IPS-18c (cell line): ENCODE results near the gene STXBP5.
"Not testable (repeated sequence)": the region's sequence is repeated elsewhere in the genome, so short reads cannot be mapped to it uniquely, and the experiment has no call there.

Experiments
- H3K4me3 ChIP-seq: 2 replicates; pipeline ENCODE4 v1.7.0; 2013; ENCODE audit warnings: low read depth, mild to moderate bottlenecking, low read length, moderate library complexity; ENCODE audit not compliant: insufficient read depth
- H3K9me3 ChIP-seq: one replicate; pipeline ENCODE4 v1.6.1; 2013; ENCODE audit warnings: mild to moderate bottlenecking, low read length, moderate library complexity; ENCODE audit not compliant: control insufficient read depth, insufficient read depth

The STXBP5 gene

GRCh38 chr6:147366290-147366689 lies 162.1 kb downstream of the STXBP5 start:
- H3K4me3 ChIP-seq = no peak overlapping the region
- no peaks in the 10 kb centered on the region for H3K9me3 ChIP-seq

GRCh38 chr6:147371325-147371724 lies 167.1 kb downstream of the STXBP5 start:
- Histone ChIP-seq H3K4me3 (no peak overlapping the region), H3K9me3 (no peaks in the 10 kb centered on the region)

GRCh38 chr6:147372806-147373205 lies 168.6 kb downstream of the STXBP5 start:
- Histone ChIP-seq H3K9me3 (no peaks in the 10 kb centered on the region), H3K4me3 (no peak overlapping the region)

GRCh38 chr6:147378819-147379218 lies 174.6 kb downstream of the STXBP5 start:
- H3K4me3 ChIP-seq = no peak overlapping the region
- no peaks in the 10 kb centered on the region for H3K9me3 ChIP-seq

- H3K4me3 ChIP-seq, H3K9me3 ChIP-seq: not testable (repeated sequence)
Observed at GRCh38 chr6:147380841-147381240, 176.6 kb downstream of the STXBP5 start.

- no peak overlapping the region for H3K4me3 ChIP-seq
- no peaks in the 10 kb centered on the region for H3K9me3 ChIP-seq
Observed at GRCh38 chr6:147381712-147382111, 177.5 kb downstream of the STXBP5 start.

- Histone ChIP-seq H3K4me3 (no peak overlapping the region), H3K9me3 (no peaks in the 10 kb centered on the region)
Observed at GRCh38 chr6:147382945-147383554, 178.8 kb downstream of the STXBP5 start.

- Histone ChIP-seq H3K9me3 (no peaks in the 10 kb centered on the region), H3K4me3 (no peak overlapping the region)
Observed at GRCh38 chr6:147384029-147384428, 179.8 kb downstream of the STXBP5 start.

GRCh38 chr6:147384737-147385710 lies 180.8 kb downstream of the STXBP5 start:
- Histone ChIP-seq H3K9me3 (no peaks in the 10 kb centered on the region), H3K4me3 (no peak overlapping the region)

- Histone ChIP-seq H3K4me3 (no peak overlapping the region), H3K9me3 (no peaks in the 10 kb centered on the region)
Observed at GRCh38 chr6:147389463-147389862, 185.2 kb downstream of the STXBP5 start.

GRCh38 chr6:147390909-147391536 lies 186.8 kb downstream of the STXBP5 start:
- H3K4me3 ChIP-seq = no peak overlapping the region
- no peaks in the 10 kb centered on the region for H3K9me3 ChIP-seq

- Histone ChIP-seq H3K9me3 (no peaks in the 10 kb centered on the region), H3K4me3 (no peak overlapping the region)
Observed at GRCh38 chr6:147392917-147393625, 188.9 kb downstream of the STXBP5 start.

GRCh38 chr6:147395158-147395557 lies 190.9 kb downstream of the STXBP5 start:
- Histone ChIP-seq H3K4me3 (no peak overlapping the region), H3K9me3 (no peaks in the 10 kb centered on the region)

- peaks cover 3% of the 10 kb centered on the region for H3K9me3 ChIP-seq
Observed at GRCh38 chr6:147397306-147397705, 193.1 kb downstream of the STXBP5 start.

GRCh38 chr6:147400968-147401367 lies 196.8 kb downstream of the STXBP5 start:
- peaks cover 3% of the 10 kb centered on the region for H3K9me3 ChIP-seq

More at GRCh38 chr6:147397306-147397705, 193.1 kb downstream of the STXBP5 start:
- no peak overlapping the region for H3K4me3 ChIP-seq

GRCh38 chr6:147401779-147402178 lies 197.6 kb downstream of the STXBP5 start:
- no peak overlapping the region for H3K4me3 ChIP-seq
- H3K9me3 ChIP-seq = peaks cover 3% of the 10 kb centered on the region

More at GRCh38 chr6:147400968-147401367, 196.8 kb downstream of the STXBP5 start:
- H3K4me3 ChIP-seq = no peak overlapping the region

- Histone ChIP-seq H3K4me3 (no peak overlapping the region), H3K9me3 (no peaks in the 10 kb centered on the region)
Observed at GRCh38 chr6:147406783-147407182, 202.6 kb downstream of the STXBP5 start.
